ENCODE results near the gene RGMB.

Gene RGMB

GRCh38 chr5:98794414-98795080 is 21.1 kb downstream of the RGMB start:
- H3K4me3 ChIP-seq: no peak overlapping the region
- peaks cover 7% of the 10 kb centered on the region for H3K36me3 ChIP-seq (ENCODE audit: insufficient read depth, low read length)
- H3K27ac ChIP-seq: no peak overlapping the region
- H3K9ac ChIP-seq (ENCODE audit: insufficient read length): no peak overlapping the region
- no peaks in the 10 kb centered on the region for H3K9me3 ChIP-seq (ENCODE audit: low read depth, low read length)
- TF ChIP-seq FOXP2 (optimal IDR thresholded peaks at IDR 0.05; ENCODE audit: control extremely low read depth, extremely low read length, insufficient read depth): no peak
- no peak for TF ChIP-seq EZH2 (IDR thresholded peaks at IDR 0.05)
- no peak for TF ChIP-seq POLR2AphosphoS5 (IDR thresholded peaks at IDR 0.05; ENCODE audit: borderline replicate concordance, low read depth, low read length)
- no peak for DNase-seq (ENCODE audit: low read depth, low spot score)

DNA sequence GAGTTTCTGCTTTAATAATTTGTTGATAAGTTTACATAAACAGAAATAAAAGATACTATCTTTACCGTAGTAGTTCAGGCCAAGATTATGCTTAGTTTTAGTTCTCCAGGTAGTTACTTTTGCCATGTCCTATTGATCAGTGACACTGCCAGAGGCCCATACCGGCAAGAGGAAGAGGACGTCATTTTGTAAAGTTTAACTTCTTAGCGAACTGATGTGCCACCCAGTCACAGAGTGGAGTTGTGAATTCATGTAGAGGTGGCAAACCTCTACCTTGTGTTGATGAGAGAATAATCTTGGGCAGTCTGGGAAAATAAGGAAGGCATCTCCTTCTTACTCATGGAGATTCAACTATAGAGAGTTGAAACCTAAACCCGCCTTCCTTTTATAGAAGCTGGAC is 21.8 kb downstream of the RGMB start:
- Histone ChIP-seq H3K36me3 (ENCODE audit: insufficient read depth, low read length) (peaks cover 7% of the 10 kb centered on the region), H3K4me3 (no peak overlapping the region), H3K27ac (no peak overlapping the region), H3K9me3 (ENCODE audit: low read depth, low read length) (no peaks in the 10 kb centered on the region), H3K9ac (ENCODE audit: insufficient read length) (no peak overlapping the region)
- DNase-seq (ENCODE audit: low read depth, low spot score): no peak
- TF ChIP-seq EZH2 (IDR thresholded peaks at IDR 0.05) (no peak), POLR2AphosphoS5 (IDR thresholded peaks at IDR 0.05; ENCODE audit: borderline replicate concordance, low read depth, low read length) (no peak), FOXP2 (optimal IDR thresholded peaks at IDR 0.05; ENCODE audit: control extremely low read depth, extremely low read length, insufficient read depth) (no peak)

GRCh38 chr5:98796197-98796972 is 22.9 kb downstream of the RGMB start:
- no peak for DNase-seq (ENCODE audit: low read depth, low spot score)
- Histone ChIP-seq H3K9ac (ENCODE audit: insufficient read length) (no peak overlapping the region), H3K4me3 (no peak overlapping the region), H3K27ac (no peak overlapping the region), H3K9me3 (ENCODE audit: low read depth, low read length) (no peaks in the 10 kb centered on the region), H3K36me3 (ENCODE audit: insufficient read depth, low read length) (peaks cover 7% of the 10 kb centered on the region)
- no peak for TF ChIP-seq FOXP2 (optimal IDR thresholded peaks at IDR 0.05; ENCODE audit: control extremely low read depth, extremely low read length, insufficient read depth)
- no peak for TF ChIP-seq POLR2AphosphoS5 (IDR thresholded peaks at IDR 0.05; ENCODE audit: borderline replicate concordance, low read depth, low read length)
- no peak for TF ChIP-seq EZH2 (IDR thresholded peaks at IDR 0.05)

- no peak overlapping the region for H3K9ac ChIP-seq (ENCODE audit: insufficient read length)
- TF ChIP-seq EZH2 (IDR thresholded peaks at IDR 0.05): no peak
- TF ChIP-seq FOXP2 (optimal IDR thresholded peaks at IDR 0.05; ENCODE audit: control extremely low read depth, extremely low read length, insufficient read depth): no peak
- TF ChIP-seq POLR2AphosphoS5 (IDR thresholded peaks at IDR 0.05; ENCODE audit: borderline replicate concordance, low read depth, low read length): no peak
Measured at GRCh38 chr5:98798371-98798770, 24.9 kb downstream of the RGMB start.

DNA sequence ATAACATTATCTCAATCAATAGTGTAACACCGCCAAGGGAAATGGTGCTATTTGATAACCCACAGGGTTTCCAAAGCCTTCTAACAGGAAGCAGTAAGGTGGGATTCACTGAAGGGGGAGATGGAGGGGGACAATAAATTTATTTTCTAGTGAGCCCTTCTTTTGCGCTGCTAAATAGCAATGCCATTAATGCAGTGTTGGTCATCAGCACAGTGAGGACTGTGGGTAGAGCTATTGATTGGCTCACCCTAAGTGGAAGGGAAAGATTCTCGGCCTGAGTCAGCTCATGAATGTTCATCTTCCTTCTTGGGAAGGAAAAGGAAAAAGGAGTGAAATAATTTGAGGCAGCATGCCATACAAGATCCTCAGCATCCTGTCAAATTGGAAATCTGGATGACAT is 25.4 kb downstream of the RGMB start:
- no peaks in the 10 kb centered on the region for H3K9me3 ChIP-seq (ENCODE audit: low read depth, low read length)
- no peak overlapping the region for H3K9ac ChIP-seq (ENCODE audit: insufficient read length)
- H3K27ac ChIP-seq: no peak overlapping the region
- TF ChIP-seq FOXP2 (optimal IDR thresholded peaks at IDR 0.05; ENCODE audit: control extremely low read depth, extremely low read length, insufficient read depth) (no peak), POLR2AphosphoS5 (IDR thresholded peaks at IDR 0.05; ENCODE audit: borderline replicate concordance, low read depth, low read length) (no peak), EZH2 (IDR thresholded peaks at IDR 0.05) (no peak)
- H3K36me3 ChIP-seq (ENCODE audit: insufficient read depth, low read length): no peaks in the 10 kb centered on the region
- no peak overlapping the region for H3K4me3 ChIP-seq
- no peak for DNase-seq (ENCODE audit: low read depth, low spot score)

More at GRCh38 chr5:98798371-98798770, 24.9 kb downstream of the RGMB start:
- H3K36me3 ChIP-seq (ENCODE audit: insufficient read depth, low read length): peaks cover 2% of the 10 kb centered on the region
- DNase-seq (ENCODE audit: low read depth, low spot score): no peak
- no peaks in the 10 kb centered on the region for H3K9me3 ChIP-seq (ENCODE audit: low read depth, low read length)
- no peak overlapping the region for H3K4me3 ChIP-seq
- H3K27ac ChIP-seq: no peak overlapping the region

DNA sequence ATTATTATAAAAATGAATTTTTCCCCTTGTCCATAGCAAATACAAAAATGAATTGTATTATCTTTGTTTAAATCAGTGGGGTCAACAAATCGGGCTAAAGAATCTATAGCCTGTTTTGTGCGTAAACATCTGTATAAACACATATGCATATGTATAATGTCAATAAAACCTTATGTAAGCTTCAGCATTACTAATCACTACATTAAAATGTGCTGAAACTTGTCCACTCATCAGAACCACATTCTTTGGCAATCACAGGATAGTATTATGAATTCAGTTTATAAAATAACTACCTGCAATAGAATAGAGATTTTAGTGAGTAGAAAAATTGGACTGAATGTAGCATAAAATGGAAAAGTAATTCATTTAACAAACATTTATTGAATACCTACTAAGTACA is 30.6 kb downstream of the RGMB start:
- Histone ChIP-seq H3K27ac (no peak overlapping the region), H3K36me3 (ENCODE audit: insufficient read depth, low read length) (no peaks in the 10 kb centered on the region), H3K9me3 (ENCODE audit: low read depth, low read length) (no peaks in the 10 kb centered on the region), H3K9ac (ENCODE audit: insufficient read length) (no peak overlapping the region), H3K4me3 (no peak overlapping the region)
- TF ChIP-seq FOXP2 (optimal IDR thresholded peaks at IDR 0.05; ENCODE audit: control extremely low read depth, extremely low read length, insufficient read depth) (no peak), EZH2 (IDR thresholded peaks at IDR 0.05) (no peak), POLR2AphosphoS5 (IDR thresholded peaks at IDR 0.05; ENCODE audit: borderline replicate concordance, low read depth, low read length) (no peak)
- no peak for DNase-seq (ENCODE audit: low read depth, low spot score)

GRCh38 chr5:98805070-98805469 is 31.6 kb downstream of the RGMB start:
- Histone ChIP-seq H3K9ac (ENCODE audit: insufficient read length) (no peak overlapping the region), H3K36me3 (ENCODE audit: insufficient read depth, low read length) (no peaks in the 10 kb centered on the region), H3K9me3 (ENCODE audit: low read depth, low read length) (no peaks in the 10 kb centered on the region), H3K27ac (no peak overlapping the region), H3K4me3 (no peak overlapping the region)
- TF ChIP-seq EZH2 (IDR thresholded peaks at IDR 0.05): no peak
- no peak for TF ChIP-seq POLR2AphosphoS5 (IDR thresholded peaks at IDR 0.05; ENCODE audit: borderline replicate concordance, low read depth, low read length)
- no peak for TF ChIP-seq FOXP2 (optimal IDR thresholded peaks at IDR 0.05; ENCODE audit: control extremely low read depth, extremely low read length, insufficient read depth)
- no peak for DNase-seq (ENCODE audit: low read depth, low spot score)

DNA sequence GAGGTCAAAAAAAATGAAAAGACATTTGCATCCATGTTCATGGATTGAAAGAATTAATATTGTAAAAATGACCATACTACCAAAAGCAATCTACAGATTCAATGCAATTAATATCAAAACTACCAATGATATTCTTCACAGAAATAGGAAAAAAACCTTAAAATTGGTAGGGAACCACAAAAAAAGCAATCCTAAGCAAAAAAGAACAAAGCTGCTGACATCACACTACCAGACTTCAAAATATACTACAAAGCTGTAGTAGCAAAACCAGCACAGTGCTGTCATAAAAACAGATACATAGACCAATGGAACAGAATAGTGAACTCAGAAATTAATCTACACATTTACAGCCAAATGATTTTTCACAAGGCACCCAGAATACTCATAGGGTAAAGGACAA is 34.3 kb downstream of the RGMB start:
- Histone ChIP-seq H3K9me3 (ENCODE audit: low read depth, low read length) (no peaks in the 10 kb centered on the region), H3K36me3 (ENCODE audit: insufficient read depth, low read length) (no peaks in the 10 kb centered on the region), H3K4me3 (no peak overlapping the region), H3K9ac (ENCODE audit: insufficient read length) (no peak overlapping the region), H3K27ac (no peak overlapping the region)
- no peak for TF ChIP-seq POLR2AphosphoS5 (IDR thresholded peaks at IDR 0.05; ENCODE audit: borderline replicate concordance, low read depth, low read length)
- TF ChIP-seq EZH2 (IDR thresholded peaks at IDR 0.05): no peak
- no peak for TF ChIP-seq FOXP2 (optimal IDR thresholded peaks at IDR 0.05; ENCODE audit: control extremely low read depth, extremely low read length, insufficient read depth)
- DNase-seq (ENCODE audit: low read depth, low spot score): no peak
